ENCODE measurements around the gene KIF1B. TPM values are rescaled to one million over a fixed set of nuclear protein-coding genes. Genes with fewer than 3 reads are reported as not detected.

The KIF1B gene
- total RNA-seq: 10 to 100 TPM; 45.7 to 63.5 (median 52.1) TPM

GRCh38 chr1:10209905-10210810, at the start of gene KIF1B:
TSS of gene KIF1B (plus strand) at chr1:10210570. CDS start at chr1:10232329, 21,759 bp downstream.
- ATAC-seq (ENCODE audit: low FRiP score) (peak; percentile 96), DNase-seq (ENCODE audit: low spot score) (peak; percentile 98)
- peak in 2 of 3 donors; percentile 73 to 93 for TF ChIP-seq CTCF (IDR thresholded peaks at IDR 0.05)

DNA sequence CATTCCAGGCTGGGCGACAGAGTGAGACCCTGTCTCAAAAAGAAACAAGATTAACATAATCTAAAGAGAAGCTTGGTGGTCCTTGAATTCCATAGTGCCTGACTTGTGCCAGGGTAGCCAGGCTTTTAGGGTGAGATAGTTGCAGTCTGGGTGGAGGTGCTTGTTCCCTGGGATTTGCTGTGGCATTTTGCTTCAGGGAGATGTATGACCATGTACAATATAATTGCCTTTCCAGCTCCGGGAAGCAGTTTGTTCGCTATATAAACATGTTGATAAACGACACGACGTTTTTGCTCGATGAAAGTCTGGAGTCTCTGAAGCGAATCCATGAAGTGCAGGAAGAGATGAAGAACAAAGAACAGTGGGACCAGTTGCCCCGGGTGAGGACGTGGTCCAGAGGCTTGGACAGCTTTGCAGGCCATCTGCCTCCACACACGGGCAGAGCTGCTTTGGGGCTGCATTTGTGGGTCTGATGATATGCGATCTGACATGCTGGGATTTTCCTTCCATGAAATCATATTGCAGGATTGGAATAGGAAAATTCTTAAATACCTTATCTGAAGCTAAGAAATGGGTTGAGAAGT, 49.4 kb upstream of the KIF1B start:
- no peak for ATAC-seq (ENCODE audit: low FRiP score)
- TF ChIP-seq CTCF (IDR thresholded peaks at IDR 0.05): no peak
- no peak for DNase-seq (ENCODE audit: low spot score)

DNA sequence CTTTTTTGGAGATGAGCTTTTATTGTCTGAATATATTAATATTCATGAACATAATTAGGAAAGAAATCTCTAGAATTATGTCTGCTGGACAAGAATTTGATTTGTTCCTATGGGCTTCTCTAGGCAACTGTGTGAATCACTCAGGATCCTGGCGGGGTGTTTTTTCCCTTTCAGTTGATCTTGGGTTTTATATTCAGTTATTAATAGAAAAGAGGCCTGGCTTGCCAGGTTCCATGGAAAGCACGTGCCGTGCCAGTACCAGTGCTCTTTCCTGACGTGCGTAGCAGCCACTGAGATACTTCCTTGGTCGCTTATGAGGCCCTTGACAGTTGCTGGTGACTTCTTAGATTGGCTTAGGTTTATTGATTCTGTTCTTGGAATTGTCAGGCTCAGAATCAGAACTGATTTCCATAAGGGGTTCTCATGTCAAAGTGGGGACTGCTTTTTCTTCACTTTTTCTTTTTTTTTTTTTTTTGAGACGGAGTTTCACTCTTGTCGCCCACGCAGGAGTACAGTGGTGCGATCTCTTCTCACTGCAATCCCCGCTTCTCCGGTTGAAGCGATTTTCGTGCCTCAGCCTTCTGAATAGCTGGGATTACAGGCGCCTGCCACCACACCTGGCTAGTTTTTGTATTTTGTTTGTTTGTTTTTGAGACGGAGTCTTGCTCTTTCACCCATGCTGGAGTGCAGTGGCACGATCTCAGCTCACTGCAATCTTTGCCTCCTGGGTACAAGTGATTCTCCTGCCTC, 48.7 kb upstream of the KIF1B start:
- no peak for DNase-seq (ENCODE audit: low spot score)
- ATAC-seq (ENCODE audit: low FRiP score): no peak
- TF ChIP-seq CTCF (IDR thresholded peaks at IDR 0.05): no peak

- no peak for ATAC-seq (ENCODE audit: low FRiP score)
- no peak for DNase-seq (ENCODE audit: low spot score)
- TF ChIP-seq CTCF (IDR thresholded peaks at IDR 0.05): no peak
These were observed 41.4 kb upstream of the KIF1B start for GRCh38 chr1:10168912-10169514.

- TF ChIP-seq CTCF (IDR thresholded peaks at IDR 0.05): no peak
These were observed 40.2 kb upstream of the KIF1B start for GRCh38 chr1:10170239-10170574.

DNA sequence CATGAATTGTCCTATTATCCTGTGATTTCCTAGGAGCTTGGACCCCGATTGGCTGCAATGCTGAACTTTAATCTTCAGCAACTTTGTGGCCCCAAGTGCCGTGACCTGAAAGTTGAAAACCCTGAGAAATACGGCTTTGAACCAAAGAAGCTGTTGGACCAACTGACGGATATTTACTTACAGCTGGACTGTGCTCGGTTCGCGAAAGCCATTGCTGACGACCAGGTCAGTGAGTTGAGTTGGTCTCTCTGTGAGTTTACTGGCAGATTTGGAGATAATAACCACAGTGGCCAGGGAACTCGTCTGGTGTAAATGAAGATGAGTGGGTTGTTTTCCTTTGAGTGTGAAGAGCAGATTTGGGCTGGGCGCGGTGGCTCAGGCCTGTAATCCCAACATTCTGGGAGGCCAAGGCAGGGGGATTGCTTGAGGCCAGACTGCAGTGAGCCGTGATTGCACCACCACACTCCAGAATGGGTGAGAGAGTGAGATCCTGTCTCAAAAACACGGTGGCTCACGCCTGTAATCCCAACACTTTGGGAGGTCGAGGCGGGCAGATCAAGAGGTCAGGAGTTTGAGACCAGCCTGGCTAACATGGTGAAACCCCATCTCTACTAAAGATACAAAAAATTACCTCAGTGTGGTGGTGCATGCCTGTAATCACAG, 39.1 kb upstream of the KIF1B start:
- DNase-seq (ENCODE audit: low spot score) (no peak), ATAC-seq (ENCODE audit: low FRiP score) (no peak)
- TF ChIP-seq CTCF (IDR thresholded peaks at IDR 0.05): no peak

More at GRCh38 chr1:10170239-10170574, 40.2 kb upstream of the KIF1B start:
- DNase-seq (ENCODE audit: low spot score) (no peak), ATAC-seq (ENCODE audit: low FRiP score) (no peak)

All from omental fat pad (tissue), 4 donors.